GM12864 (cell line): ENCODE measurements around the gene BST2.
"Not testable (repeated sequence)": the region's sequence is repeated elsewhere in the genome, so short reads cannot be mapped to it uniquely, and the experiment has no call there.

ENCODE experiments used
- DNase-seq: peaks from one replicate; pipeline ENCODE4 v3.0.0-alpha.2; 2011; ENCODE audit warnings: low read depth
- H3K4me3 ChIP-seq: 2 replicates; pipeline ENCODE4 v1.5.1; 2011; ENCODE audit warnings: mild to moderate bottlenecking, low read depth, low read length, control low read depth
- CTCF ChIP-seq: IDR thresholded peaks from 2 replicates; pipeline ENCODE4 v1.5.1; 2011; ENCODE audit warnings: low read depth, mild to moderate bottlenecking, moderate library complexity, low read length, control low read depth, inconsistent platforms; ENCODE audit errors: missing control alignments

The BST2 gene

GRCh38 chr19:17370026-17370587 is 35.3 kb downstream of the BST2 start:
- TF ChIP-seq CTCF = no peak
- peak overlapping the region; percentile 12; the same call in 1 of the 2 replicates for H3K4me3 ChIP-seq
- DNase-seq = peak; percentile 84

GRCh38 chr19:17365361-17365760 is 40.1 kb downstream of the BST2 start:
- no peak for TF ChIP-seq CTCF
- DNase-seq = no peak
- no peak overlapping the region for H3K4me3 ChIP-seq

GRCh38 chr19:17363852-17364605 is 41.4 kb downstream of the BST2 start:
- not testable (repeated sequence) for DNase-seq, H3K4me3 ChIP-seq

GRCh38 chr19:17359905-17360800 is 45.3 kb downstream of the BST2 start:
- no peak overlapping the region for H3K4me3 ChIP-seq
- TF ChIP-seq CTCF = no peak
- no peak for DNase-seq

GRCh38 chr19:17358395-17358794 is 47.0 kb downstream of the BST2 start:
- TF ChIP-seq CTCF = no peak
- no peak for DNase-seq
- no peak overlapping the region for H3K4me3 ChIP-seq

GRCh38 chr19:17357724-17358123 is 47.7 kb downstream of the BST2 start:
- DNase-seq = no peak
- no peak overlapping the region for H3K4me3 ChIP-seq
- TF ChIP-seq CTCF = no peak

GRCh38 chr19:17357078-17357666 is 48.3 kb downstream of the BST2 start:
- H3K4me3 ChIP-seq = no peak overlapping the region
- DNase-seq = no peak

More at GRCh38 chr19:17357078-17357666, 48.3 kb downstream of the BST2 start:
- TF ChIP-seq CTCF = no peak
